GM19328 (cell line): Measurements from ENCODE around the gene BMPR1A.

Experiments
- ATAC-seq: cut with Tn5 transposase; IDR thresholded peaks from one replicate; pipeline ENCODE4 v1.9.1; 2021; ENCODE audit warnings: mild to moderate bottlenecking, moderate library complexity; ENCODE audit not compliant: unreplicated experiment

Gene BMPR1A

GRCh38 chr10:86756511-86757112, at the start of gene BMPR1A:
Gene BMPR1A, plus strand, starts transcription at chr10:86756619. Its CDS starts 119,400 bp downstream, at chr10:86876019.
- ATAC-seq = peak; percentile 34

DNA sequence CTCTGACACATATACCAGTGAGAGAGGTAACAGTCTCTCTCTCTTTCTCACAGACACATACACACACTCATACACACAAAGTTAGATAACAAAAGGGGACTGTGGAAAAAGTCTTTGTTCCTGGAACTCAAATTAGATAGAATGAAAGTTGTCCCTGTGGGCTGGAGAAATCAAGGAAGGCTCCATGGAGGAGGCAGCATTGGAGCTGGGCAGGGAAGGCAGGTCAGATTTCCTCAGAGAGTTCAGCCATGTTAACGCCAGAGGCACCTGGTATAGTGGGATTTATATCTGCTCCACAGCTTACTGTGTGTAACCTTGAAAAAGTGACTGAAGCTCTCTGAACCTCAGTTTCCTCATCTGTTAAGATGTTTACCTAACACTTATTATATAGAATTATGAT, 49.4 kb upstream of the BMPR1A start:
- no peak for ATAC-seq

GRCh38 chr10:86707505-86707904, 48.9 kb upstream of the BMPR1A start:
- no peak for ATAC-seq

DNA sequence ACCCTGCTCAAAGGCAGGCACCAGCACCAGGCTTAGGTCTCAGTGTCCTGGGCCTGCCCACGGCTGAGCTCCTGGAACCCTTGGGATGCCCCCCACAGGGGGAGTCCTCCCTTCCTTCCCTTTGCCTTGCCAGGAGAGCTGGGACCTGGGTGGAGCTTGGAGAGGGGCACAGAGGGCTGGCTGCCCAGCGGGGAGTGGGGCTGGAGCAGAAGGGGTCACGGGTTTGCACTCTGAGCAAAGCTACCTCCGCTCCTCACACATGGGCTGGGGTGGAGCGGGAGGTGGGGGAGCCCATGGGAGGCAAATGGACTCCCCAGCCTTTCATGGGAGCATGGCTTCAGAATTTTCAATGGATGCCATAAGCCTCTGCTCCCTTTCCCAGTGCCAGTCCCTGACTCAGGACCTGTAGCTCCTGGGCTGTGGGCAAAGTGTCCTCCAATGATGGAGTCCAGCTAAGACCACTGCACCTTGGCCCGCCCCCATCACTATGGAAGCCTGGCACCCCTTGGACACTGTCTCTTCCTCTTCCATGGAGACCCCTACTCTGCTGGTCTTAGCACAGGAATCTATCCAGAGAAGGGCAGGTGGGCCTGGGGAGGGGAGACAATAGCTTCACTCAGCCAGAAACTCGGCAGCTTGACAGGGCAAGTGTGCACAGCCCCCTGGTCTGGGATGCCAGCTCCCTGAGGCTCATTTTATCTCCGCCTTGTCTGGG, 48.2 kb upstream of the BMPR1A start:
- ATAC-seq = no peak

GRCh38 chr10:86708783-86709380, 47.5 kb upstream of the BMPR1A start:
- ATAC-seq = no peak

- ATAC-seq = no peak
These were observed 46.8 kb upstream of the BMPR1A start for GRCh38 chr10:86709396-86710185.

DNA sequence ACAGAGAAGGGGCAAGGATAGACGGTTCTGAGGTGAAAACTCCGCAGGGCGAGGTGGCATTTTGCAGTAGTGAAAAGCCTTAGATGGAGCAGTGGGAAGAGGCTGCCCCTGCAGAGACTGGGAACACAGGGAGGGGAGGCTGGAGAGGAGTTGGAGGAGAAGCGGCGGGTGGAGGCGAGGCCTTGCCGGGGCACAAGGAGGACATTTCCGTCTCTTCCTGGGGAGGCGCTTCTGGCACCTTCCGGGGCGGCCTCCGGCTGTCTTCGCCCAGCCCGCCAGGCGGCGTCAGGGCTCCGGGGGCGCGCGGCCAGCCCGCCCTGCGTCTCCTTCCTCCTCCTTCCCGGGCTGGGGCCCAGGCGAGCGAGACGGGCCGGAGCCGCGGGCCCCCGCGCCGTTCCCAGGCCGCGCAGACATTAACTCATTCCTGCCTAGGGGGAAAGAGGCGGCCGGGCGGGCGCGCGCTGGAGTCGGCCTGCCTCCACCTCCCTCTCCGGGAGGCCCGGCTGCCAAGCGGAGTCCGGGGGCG, 45.4 kb upstream of the BMPR1A start:
- ATAC-seq = peak; percentile 84

- ATAC-seq = peak; percentile 42
These were observed 44.7 kb upstream of the BMPR1A start for GRCh38 chr10:86711513-86712316.

GRCh38 chr10:86712317-86712707, 44.1 kb upstream of the BMPR1A start:
- peak; percentile 14 for ATAC-seq

- ATAC-seq = no peak
These were observed 41.1 kb upstream of the BMPR1A start for GRCh38 chr10:86715156-86715795.

GRCh38 chr10:86715836-86716235, 40.6 kb upstream of the BMPR1A start:
- no peak for ATAC-seq

GRCh38 chr10:86716466-86716865, 40.0 kb upstream of the BMPR1A start:
- no peak for ATAC-seq

- no peak for ATAC-seq
These were observed 37.9 kb upstream of the BMPR1A start for GRCh38 chr10:86718556-86718955.

DNA sequence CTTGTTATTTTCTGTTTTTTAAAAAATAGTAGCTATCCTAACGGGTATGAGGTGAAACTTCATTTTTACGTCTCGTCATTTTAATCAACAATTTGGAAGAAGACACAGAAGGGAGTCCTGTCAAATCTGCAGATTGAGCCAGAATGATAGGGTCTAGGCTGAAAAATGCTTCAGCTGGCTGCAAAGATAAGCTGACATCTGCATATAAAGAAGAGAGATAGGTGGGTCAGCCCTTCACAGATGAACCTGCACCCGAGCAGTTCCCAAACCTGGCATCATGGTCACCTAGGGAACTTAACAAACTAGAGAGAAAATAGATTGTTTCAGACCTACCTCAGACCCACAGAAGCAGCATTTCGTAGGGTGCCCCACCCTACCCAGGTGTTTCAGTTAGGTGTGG, 35.2 kb upstream of the BMPR1A start:
- no peak for ATAC-seq

DNA sequence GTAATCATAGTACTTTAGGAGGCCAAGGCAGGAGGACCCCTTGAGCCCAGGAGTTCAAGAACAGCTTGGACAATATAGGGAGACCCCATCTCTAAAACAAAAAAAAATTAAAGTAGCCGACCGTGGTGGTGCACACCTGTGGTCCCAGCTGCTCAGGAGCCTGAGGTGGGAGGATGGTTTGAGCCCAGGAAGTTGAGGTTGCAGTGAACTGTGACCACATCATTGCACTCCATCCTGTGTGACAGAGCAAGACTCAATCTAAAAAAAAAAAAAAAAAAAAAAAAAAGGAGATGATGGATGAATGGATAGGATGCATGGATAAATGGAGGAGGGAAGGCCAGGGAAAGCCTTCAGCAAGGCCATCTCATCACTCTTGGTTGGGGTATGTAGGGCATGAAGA, 33.4 kb upstream of the BMPR1A start:
- ATAC-seq = no peak

DNA sequence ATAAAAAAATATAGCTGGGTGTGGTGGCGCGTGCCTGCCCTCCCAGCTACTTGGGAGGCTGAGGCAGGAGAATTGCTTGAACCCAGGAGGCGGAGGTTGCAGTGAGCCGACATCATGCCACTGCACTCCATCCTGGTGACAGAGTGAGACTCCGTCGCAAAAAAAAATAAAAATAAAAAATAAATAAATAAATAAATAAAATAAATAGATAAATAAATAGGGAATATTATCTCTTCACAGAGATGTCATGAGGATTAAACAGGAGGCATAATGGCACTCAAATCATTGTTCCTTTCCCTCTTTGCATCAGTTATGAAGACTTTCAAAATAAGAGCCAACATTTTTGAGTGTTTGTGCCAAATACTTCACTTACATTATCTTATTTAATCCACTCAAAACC, 32.0 kb upstream of the BMPR1A start:
- no peak for ATAC-seq

DNA sequence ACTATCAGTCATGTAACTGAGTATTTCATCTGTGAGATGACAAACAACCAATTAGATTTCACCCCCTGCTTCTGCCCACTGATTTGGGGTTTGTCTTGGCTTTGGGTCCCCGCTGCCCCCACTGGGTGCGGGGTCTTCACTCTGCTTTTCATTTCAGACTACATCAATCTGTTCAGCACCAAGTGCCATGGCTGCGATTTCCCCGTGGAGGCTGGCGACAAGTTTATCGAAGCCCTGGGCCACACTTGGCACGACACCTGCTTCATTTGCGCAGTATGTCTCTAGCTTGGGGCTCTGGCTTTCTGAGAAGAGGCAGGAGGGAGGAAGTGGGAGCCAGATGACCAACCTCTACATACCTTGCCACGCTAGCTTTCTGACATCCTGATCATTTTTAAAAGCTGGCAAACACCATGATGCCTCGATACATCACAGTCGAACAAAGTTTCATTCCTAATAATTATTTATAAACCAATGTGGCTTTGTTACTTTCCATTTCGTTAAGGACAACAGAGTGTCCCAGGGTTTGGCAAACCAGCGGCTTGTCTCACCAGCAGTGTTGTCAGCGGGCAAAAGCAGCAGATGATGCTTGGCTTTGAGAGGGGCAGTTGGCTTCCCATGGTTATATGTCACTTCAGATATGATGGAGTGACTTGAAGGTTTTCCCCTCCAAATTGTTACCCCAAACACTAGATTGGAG, 30.3 kb upstream of the BMPR1A start:
- no peak for ATAC-seq

- ATAC-seq = no peak
These were observed 29.8 kb upstream of the BMPR1A start for GRCh38 chr10:86726677-86726999.

DNA sequence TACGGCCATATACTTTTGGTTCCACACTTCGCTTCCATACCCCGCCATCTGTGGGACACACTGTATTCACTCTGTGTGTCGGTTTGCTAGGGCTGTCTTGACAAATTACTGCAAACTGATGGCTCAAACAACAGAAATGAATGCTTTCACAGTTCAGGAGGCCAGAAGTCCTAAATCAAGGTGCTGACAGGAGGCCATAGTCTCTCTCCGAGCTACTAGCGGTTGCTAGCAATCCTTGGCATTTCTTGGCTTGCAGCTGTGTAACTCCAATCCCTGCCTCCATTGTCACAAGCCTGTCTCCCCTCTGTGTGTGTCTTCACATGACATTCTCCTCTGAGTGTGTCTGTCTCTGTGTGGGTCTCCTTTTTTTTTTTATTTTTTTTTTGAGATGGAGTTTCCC, 28.9 kb upstream of the BMPR1A start:
- ATAC-seq = no peak

DNA sequence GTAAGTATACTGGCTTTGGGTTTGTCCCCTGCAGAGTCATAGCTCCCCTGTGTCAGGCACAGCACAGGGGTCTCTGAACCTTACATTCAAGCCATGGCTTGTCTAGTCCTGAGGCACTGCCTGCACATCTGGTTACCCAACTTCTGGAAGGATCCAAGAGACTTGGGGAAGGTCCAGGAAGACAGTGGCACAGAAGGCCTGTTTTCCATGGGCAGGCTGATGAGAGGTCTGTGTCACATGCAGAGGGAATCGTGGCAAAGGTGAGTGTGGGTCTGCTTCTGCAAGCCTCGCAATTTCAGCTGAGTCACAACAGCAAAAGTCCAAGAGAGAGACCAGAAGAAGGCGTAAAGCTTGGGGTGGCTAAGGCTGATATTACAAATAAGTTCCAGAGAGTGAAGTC, 28.4 kb upstream of the BMPR1A start:
- no peak for ATAC-seq
